KMS-11 (cell line): ENCODE measurements around the gene LARGE1.

Source experiments
- H2AFZ ChIP-seq: fragments of 200-600 bp; sonication (generic); 2 replicates; pipeline ENCODE4 v1.6.1; 2016; ENCODE audit warnings: antibody characterized with exemption, mixed run types, low read depth
- H3K27ac ChIP-seq: fragments of 200-600 bp; sonication (generic); 2 replicates; pipeline ENCODE4 v1.6.1; 2016; ENCODE audit warnings: mild to moderate bottlenecking, mixed run types
- H3K27me3 ChIP-seq: fragments of 200-600 bp; sonication (generic); 2 replicates; pipeline ENCODE4 v1.6.1; 2017; ENCODE audit warnings: mild to moderate bottlenecking, low read depth, mixed run types, moderate library complexity; ENCODE audit not compliant: insufficient read depth
- H3K36me3 ChIP-seq: fragments of 200-600 bp; sonication (generic); 2 replicates; pipeline ENCODE4 v1.6.1; 2017; ENCODE audit warnings: mild to moderate bottlenecking, mixed run types; ENCODE audit not compliant: insufficient read depth
- H3K4me1 ChIP-seq: fragments of 200-600 bp; sonication (generic); 2 replicates; pipeline ENCODE4 v1.6.1; 2016; ENCODE audit warnings: mild to moderate bottlenecking, low read depth, mixed run types; ENCODE audit not compliant: poor library complexity, severe bottlenecking
- H3K4me2 ChIP-seq: fragments of 200-600 bp; sonication (generic); 2 replicates; pipeline ENCODE4 v1.7.0; 2016; ENCODE audit warnings: mild to moderate bottlenecking, mixed run types
- H3K4me3 ChIP-seq: fragments of 200-600 bp; sonication (generic); IDR thresholded peaks from 2 replicates; pipeline ENCODE4 v1.6.1; 2017; ENCODE audit warnings: low read depth, low read length, mixed read lengths; ENCODE audit not compliant: insufficient read depth
- H3K79me2 ChIP-seq: fragments of 200-600 bp; sonication (generic); 2 replicates; pipeline ENCODE4 v1.6.1; 2016; ENCODE audit warnings: low read depth, mixed run types; ENCODE audit not compliant: insufficient read depth
- H3K9ac ChIP-seq: fragments of 200-600 bp; sonication (generic); 2 replicates; pipeline ENCODE4 v1.6.1; 2016; ENCODE audit warnings: mild to moderate bottlenecking, mixed run types
- H4K20me1 ChIP-seq: fragments of 200-600 bp; sonication (generic); 2 replicates; pipeline ENCODE4 v1.6.1; 2016; ENCODE audit warnings: mild to moderate bottlenecking, mixed run types; ENCODE audit not compliant: insufficient read depth
- TF ChIP-seq, protein P1 (sequence below): fragments of 200-600 bp; sonication (generic); conservative IDR thresholded peaks from 2 replicates; pipeline ENCODE4 v1.6.1; 2017; ENCODE audit warnings: low read depth, mild to moderate bottlenecking, antibody characterized with exemption, low read length, moderate library complexity, mixed read lengths

The LARGE1 gene

DNA sequence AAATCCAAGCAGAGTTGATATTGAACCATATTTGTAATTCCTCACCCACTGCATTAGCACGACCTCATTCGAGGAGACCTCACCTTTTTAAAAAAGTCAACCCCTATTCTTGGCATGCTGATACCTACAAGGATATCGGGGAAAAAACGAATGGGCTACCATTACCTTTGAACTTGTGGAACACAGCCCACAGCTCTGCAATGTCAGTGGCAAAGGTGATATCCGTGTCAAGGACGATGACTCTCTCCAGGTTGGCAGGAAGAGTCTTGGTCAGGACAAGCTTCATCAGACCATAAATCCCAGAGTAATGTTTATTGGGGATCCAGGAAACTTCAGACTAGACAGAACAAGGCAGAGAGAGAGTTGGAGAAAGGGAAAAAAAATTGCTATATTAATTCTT, 355.6 kb downstream of the LARGE1 start:
- Histone ChIP-seq H2AFZ (no peak overlapping the region), H3K4me3 (no peak overlapping the region), H3K36me3 (no peaks in the 10 kb centered on the region), H3K4me1 (no peaks in the 10 kb centered on the region), H3K4me2 (no peak overlapping the region), H3K79me2 (no peaks in the 10 kb centered on the region), H4K20me1 (no peaks in the 10 kb centered on the region), H3K27me3 (no peaks in the 10 kb centered on the region), H3K9ac (no peak overlapping the region), H3K27ac (no peak overlapping the region)
- TF ChIP-seq, protein P1, sequence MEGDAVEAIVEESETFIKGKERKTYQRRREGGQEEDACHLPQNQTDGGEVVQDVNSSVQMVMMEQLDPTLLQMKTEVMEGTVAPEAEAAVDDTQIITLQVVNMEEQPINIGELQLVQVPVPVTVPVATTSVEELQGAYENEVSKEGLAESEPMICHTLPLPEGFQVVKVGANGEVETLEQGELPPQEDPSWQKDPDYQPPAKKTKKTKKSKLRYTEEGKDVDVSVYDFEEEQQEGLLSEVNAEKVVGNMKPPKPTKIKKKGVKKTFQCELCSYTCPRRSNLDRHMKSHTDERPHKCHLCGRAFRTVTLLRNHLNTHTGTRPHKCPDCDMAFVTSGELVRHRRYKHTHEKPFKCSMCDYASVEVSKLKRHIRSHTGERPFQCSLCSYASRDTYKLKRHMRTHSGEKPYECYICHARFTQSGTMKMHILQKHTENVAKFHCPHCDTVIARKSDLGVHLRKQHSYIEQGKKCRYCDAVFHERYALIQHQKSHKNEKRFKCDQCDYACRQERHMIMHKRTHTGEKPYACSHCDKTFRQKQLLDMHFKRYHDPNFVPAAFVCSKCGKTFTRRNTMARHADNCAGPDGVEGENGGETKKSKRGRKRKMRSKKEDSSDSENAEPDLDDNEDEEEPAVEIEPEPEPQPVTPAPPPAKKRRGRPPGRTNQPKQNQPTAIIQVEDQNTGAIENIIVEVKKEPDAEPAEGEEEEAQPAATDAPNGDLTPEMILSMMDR = no peak

GRCh38 chr22:33563220-33563964, 356.9 kb downstream of the LARGE1 start:
- Histone ChIP-seq H3K79me2 (no peaks in the 10 kb centered on the region), H3K36me3 (no peaks in the 10 kb centered on the region), H3K4me2 (no peak overlapping the region), H4K20me1 (no peaks in the 10 kb centered on the region), H3K27me3 (no peaks in the 10 kb centered on the region), H3K27ac (no peak overlapping the region), H2AFZ (no peak overlapping the region), H3K4me3 (no peak overlapping the region), H3K9ac (no peak overlapping the region), H3K4me1 (no peaks in the 10 kb centered on the region)
- TF ChIP-seq, protein P1 = no peak

DNA sequence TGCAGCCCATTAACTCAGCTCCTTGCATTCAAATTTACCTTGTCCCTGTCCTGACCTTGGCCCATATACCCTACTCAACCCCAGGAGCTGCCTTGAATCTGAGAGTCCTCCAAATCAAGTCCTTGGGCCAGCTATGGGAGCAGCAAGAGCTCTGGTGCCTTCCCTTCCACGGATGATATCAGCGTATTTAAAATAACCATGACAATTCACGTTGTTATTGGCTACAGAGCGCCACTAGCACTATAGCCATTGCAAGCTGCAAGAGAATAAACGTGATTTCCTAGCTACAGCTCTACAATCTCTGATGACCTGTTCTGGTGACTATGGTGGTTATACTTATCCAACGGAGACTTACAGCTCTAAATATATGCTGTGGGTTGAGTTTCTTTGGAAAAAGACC, 357.8 kb downstream of the LARGE1 start:
- TF ChIP-seq, protein P1 = no peak
- no peak overlapping the region for H3K4me2 ChIP-seq
- H3K79me2 ChIP-seq = no peaks in the 10 kb centered on the region
- H2AFZ ChIP-seq = no peak overlapping the region
- no peak overlapping the region for H3K27ac ChIP-seq
- no peak overlapping the region for H3K4me3 ChIP-seq
- no peaks in the 10 kb centered on the region for H4K20me1 ChIP-seq
- H3K9ac ChIP-seq = no peak overlapping the region
- H3K27me3 ChIP-seq = no peaks in the 10 kb centered on the region
- no peaks in the 10 kb centered on the region for H3K4me1 ChIP-seq
- H3K36me3 ChIP-seq = no peaks in the 10 kb centered on the region

DNA sequence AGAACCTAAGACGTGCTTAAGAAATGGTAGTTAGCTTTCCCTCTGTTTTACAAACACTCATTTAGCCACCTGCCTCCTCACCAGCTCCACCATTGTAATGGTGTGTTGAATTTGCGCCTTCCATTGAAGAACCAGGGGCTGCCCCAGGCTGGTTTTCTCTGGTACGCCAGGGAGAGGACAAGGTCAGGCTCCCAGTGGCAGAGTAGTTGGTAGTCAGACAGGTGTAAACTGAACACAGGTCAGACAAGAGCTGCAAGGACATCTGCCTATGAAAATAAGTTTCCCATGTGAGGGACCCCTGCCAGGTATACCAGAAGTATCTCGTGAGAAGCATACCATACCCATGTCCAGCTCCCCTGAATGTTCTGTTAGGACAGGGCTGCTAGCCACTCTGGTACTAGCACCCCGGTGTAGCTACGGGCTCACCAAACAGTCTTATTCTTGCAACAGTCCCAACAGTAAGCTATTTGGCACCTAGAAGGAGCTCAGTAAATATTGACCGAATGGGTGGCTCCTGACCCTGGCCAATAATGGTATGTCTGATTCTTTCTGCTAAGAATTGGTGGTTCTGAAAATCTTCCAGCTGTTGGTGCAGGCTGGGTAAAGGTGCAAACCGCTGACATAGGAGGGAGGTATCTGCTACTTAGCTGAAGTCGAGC, 359.0 kb downstream of the LARGE1 start:
- H3K9ac ChIP-seq = no peak overlapping the region
- no peak overlapping the region for H3K27ac ChIP-seq
- no peaks in the 10 kb centered on the region for H4K20me1 ChIP-seq
- H2AFZ ChIP-seq = no peak overlapping the region
- H3K4me2 ChIP-seq = no peak overlapping the region
- no peaks in the 10 kb centered on the region for H3K79me2 ChIP-seq
- TF ChIP-seq, protein P1 = no peak
- H3K27me3 ChIP-seq = no peaks in the 10 kb centered on the region
- no peaks in the 10 kb centered on the region for H3K4me1 ChIP-seq
- no peak overlapping the region for H3K4me3 ChIP-seq
- no peaks in the 10 kb centered on the region for H3K36me3 ChIP-seq
